WTC11 (cell line): ENCODE measurements around the gene PHF10.

Experiments
- ATF2 ChIP-seq: sonication (generic); formaldehyde crosslinking; IDR thresholded peaks from 2 replicates; pipeline ENCODE4 v1.8.1; 2022; ENCODE audit warnings: low read depth, missing genetic modification reagents, borderline replicate concordance
- CTCF ChIP-seq: fragments of 200-600 bp; IDR thresholded peaks from 2 replicates; pipeline ENCODE4 v1.8.0; 2022; ENCODE audit warnings: antibody characterized with exemption
- E2F1 ChIP-seq: sonication (generic); formaldehyde crosslinking; IDR thresholded peaks from 2 replicates; pipeline ENCODE4 v1.8.0; 2022; ENCODE audit warnings: mild to moderate bottlenecking, missing genetic modification reagents
- ZBTB21 ChIP-seq: sonication (generic); formaldehyde crosslinking; IDR thresholded peaks from 2 replicates; pipeline ENCODE4 v1.8.1; 2023; ENCODE audit warnings: mild to moderate bottlenecking, missing genetic modification reagents, borderline replicate concordance

- TF ChIP-seq ATF2 (no peak), ZBTB21 (CRISPR knock-in tag) (no peak), E2F1 (CRISPR knock-in tag) (no peak), CTCF (no peak)
Measured at GRCh38 chr6:169667716-169668115, 56.6 kb downstream of the PHF10 start.
